IMR-90 (cell line): ENCODE data around the gene ZDHHC24. TPM values are rescaled to one million over a fixed set of nuclear protein-coding genes. Genes with fewer than 3 reads are reported as not detected.

ENCODE experiments used
- ATAC-seq: fragments of 200-7000 bp; cut with Tn5 transposase; 2 replicates; pipeline ENCODE4 v1.9.1; 2020; ENCODE audit warnings: low read depth, mild to moderate bottlenecking, moderate library complexity
- BruUV-seq: library from RNA; stranded (reverse); fragments of 400-500 nt; replicated peaks from 2 replicates; lab custom pipeline; 2021; lab: Mats Ljungman, UMichigan
- CTCF ChIA-PET: fragments of 300-600 bp; formaldehyde crosslinking; extraction: SDS; loops from one replicate; lab custom pipeline; 2021; ENCODE audit warnings: antibody characterized with exemption; lab: Yijun Ruan, JAX
- POLR2A ChIA-PET: fragments of 300-600 bp; sonication (Branson Sonifier 250); formaldehyde crosslinking; loops from one replicate; lab custom pipeline; 2022; ENCODE audit warnings: antibody characterized with exemption; ENCODE audit not compliant: unreplicated experiment; lab: Charles Lee
- DNase-seq: peaks from one replicate; pipeline ENCODE4 v3.0.0; 2013
- H2AFZ ChIP-seq: replicated peaks from 2 replicates; pipeline ENCODE3; 2013; ENCODE audit warnings: low read length, mild to moderate bottlenecking; ENCODE audit not compliant: poor library complexity
- H2AK5ac ChIP-seq: 2 replicates; pipeline ENCODE4 v1.6.1; 2013; ENCODE audit warnings: low read depth, low read length, inconsistent platforms
- H2AK9ac ChIP-seq: replicated peaks from 2 replicates; pipeline ENCODE3; 2013; ENCODE audit warnings: mild to moderate bottlenecking, low read depth, low read length, moderate library complexity; ENCODE audit not compliant: poor library complexity
- H2BK120ac ChIP-seq: 2 replicates; pipeline ENCODE4 v1.6.1; 2013; ENCODE audit warnings: low read depth, low read length, inconsistent platforms
- H2BK15ac ChIP-seq: 3 replicates; pipeline ENCODE4 v1.6.1; 2013; ENCODE audit warnings: low read depth, low read length, inconsistent platforms
- H2BK20ac ChIP-seq: 2 replicates; pipeline ENCODE4 v1.6.1; 2013; ENCODE audit warnings: low read depth, mild to moderate bottlenecking, inconsistent platforms, low read length, moderate library complexity
- H2BK5ac ChIP-seq: 2 replicates; pipeline ENCODE4 v1.6.1; 2013; ENCODE audit warnings: mild to moderate bottlenecking, low read depth, low read length, inconsistent platforms; ENCODE audit not compliant: poor library complexity, severe bottlenecking
- H3K14ac ChIP-seq: replicated peaks from 2 replicates; pipeline ENCODE4 v1.6.1; 2013; ENCODE audit warnings: low read depth, low read length, inconsistent platforms
- H3K18ac ChIP-seq: 2 replicates; pipeline ENCODE4 v1.6.1; 2013; ENCODE audit warnings: low read depth, low read length, control low read depth
- H3K23ac ChIP-seq: 2 replicates; pipeline ENCODE4 v1.6.1; 2013; ENCODE audit warnings: low read depth, low read length, inconsistent platforms
- H3K27ac ChIP-seq: 2 replicates; pipeline ENCODE4 v1.5.1; 2013; ENCODE audit warnings: mild to moderate bottlenecking, control low read depth, low read length; ENCODE audit not compliant: insufficient read depth
- H3K27me3 ChIP-seq: 2 replicates; pipeline ENCODE4 v1.6.1; 2013; ENCODE audit warnings: low read length; ENCODE audit not compliant: control insufficient read depth, insufficient read depth
- H3K36me3 ChIP-seq: 2 replicates; pipeline ENCODE4 v1.6.1; 2013; ENCODE audit warnings: low read length, mixed read lengths; ENCODE audit not compliant: control insufficient read depth, insufficient read depth
- H3K4ac ChIP-seq: 2 replicates; pipeline ENCODE4 v1.6.1; 2013; ENCODE audit warnings: low read depth, low read length, inconsistent platforms
- H3K4me1 ChIP-seq: 2 replicates; pipeline ENCODE4 v1.6.1; 2013; ENCODE audit warnings: low read length, mixed read lengths; ENCODE audit not compliant: control insufficient read depth, insufficient read depth
- H3K4me2 ChIP-seq: 2 replicates; pipeline ENCODE4 v1.6.1; 2013; ENCODE audit warnings: low read depth, mild to moderate bottlenecking, control low read depth, low read length, moderate library complexity
- H3K4me3 ChIP-seq: 2 replicates; pipeline ENCODE4 v1.5.1; 2013; ENCODE audit warnings: low read depth, mild to moderate bottlenecking, control low read depth, low read length, moderate library complexity; ENCODE audit not compliant: insufficient read depth
- H3K56ac ChIP-seq: 2 replicates; pipeline ENCODE4 v1.6.1; 2013; ENCODE audit warnings: low read length, inconsistent platforms; ENCODE audit not compliant: insufficient read depth; ENCODE audit errors: extremely low read depth
- H3K79me1 ChIP-seq, 2 experiments: 2 replicates each; pipeline ENCODE4 v1.6.1; 2013; ENCODE audit warnings: low read length in 2 of 2, inconsistent platforms in 1 of 2, low read depth in 1 of 2
- H3K9ac ChIP-seq: 2 replicates; pipeline ENCODE4 v1.6.1; 2013; ENCODE audit warnings: low read depth, low read length, control low read depth
- H3K9me1 ChIP-seq: 2 replicates; pipeline ENCODE4 v1.6.1; 2013; ENCODE audit warnings: low read length, inconsistent platforms; ENCODE audit not compliant: insufficient read depth
- H3K9me3 ChIP-seq: 2 replicates; pipeline ENCODE4 v1.6.1; 2013; ENCODE audit warnings: low read length; ENCODE audit not compliant: control insufficient read depth, insufficient read depth
- H4K20me1 ChIP-seq: 2 replicates; pipeline ENCODE4 v1.6.1; 2013; ENCODE audit warnings: low read length, inconsistent platforms; ENCODE audit not compliant: insufficient read depth
- H4K5ac ChIP-seq: 2 replicates; pipeline ENCODE4 v1.6.1; 2013; ENCODE audit warnings: mild to moderate bottlenecking, low read depth, low read length, control low read depth
- H4K8ac ChIP-seq, 2 experiments: 2 replicates each; pipeline ENCODE4 v1.6.1; 2013; ENCODE audit warnings: low read depth in 2 of 2, low read length in 2 of 2, control low read depth in 1 of 2, inconsistent platforms in 1 of 2
- H4K91ac ChIP-seq: 2 replicates; pipeline ENCODE4 v1.6.1; 2013; ENCODE audit warnings: low read depth, low read length, inconsistent platforms; ENCODE audit not compliant: insufficient read depth
- BHLHE40 ChIP-seq: fragments of 150-350 bp; IDR thresholded peaks from 2 replicates; pipeline ENCODE4 v1.6.1; 2016; ENCODE audit warnings: mild to moderate bottlenecking, low read depth, low read length
- CHD1 ChIP-seq: IDR thresholded peaks from 2 replicates; pipeline ENCODE4 v1.6.1; 2012; ENCODE audit warnings: low read depth, low read length, improper control_type of control experiment
- FOS ChIP-seq: fragments of 150-350 bp; IDR thresholded peaks from 2 replicates; pipeline ENCODE4 v1.6.1; 2016; ENCODE audit warnings: low read depth, low read length
- MAFK ChIP-seq: IDR thresholded peaks from 2 replicates; pipeline ENCODE4 v1.6.1; 2012; ENCODE audit warnings: low read depth, low read length, improper control_type of control experiment
- MAZ ChIP-seq: IDR thresholded peaks from 2 replicates; pipeline ENCODE4 v1.6.1; 2012; ENCODE audit warnings: low read depth, mild to moderate bottlenecking, low read length, improper control_type of control experiment, moderate library complexity, borderline replicate concordance
- MXI1 ChIP-seq: IDR thresholded peaks from 2 replicates; pipeline ENCODE4 v1.6.1; 2012; ENCODE audit warnings: low read depth, mild to moderate bottlenecking, low read length, moderate library complexity, borderline replicate concordance
- NFE2L2 ChIP-seq: fragments of 150-350 bp; IDR thresholded peaks from 2 replicates; pipeline ENCODE4 v1.6.1; 2016; ENCODE audit warnings: low read depth, mild to moderate bottlenecking, low read length
- POLR2A ChIP-seq: IDR thresholded peaks from 2 replicates; pipeline ENCODE4 v1.6.1; 2012; ENCODE audit warnings: mild to moderate bottlenecking, low read depth, low read length
- RCOR1 ChIP-seq: IDR thresholded peaks from 2 replicates; pipeline ENCODE4 v1.6.1; 2012; ENCODE audit warnings: mild to moderate bottlenecking, low read length, improper control_type of control experiment; ENCODE audit not compliant: insufficient replicate concordance
- RFX5 ChIP-seq: IDR thresholded peaks from 2 replicates; pipeline ENCODE4 v1.8.0; 2012; ENCODE audit warnings: low read depth, mild to moderate bottlenecking, low read length, moderate library complexity
- SMC3 ChIP-seq: fragments of 150-350 bp; IDR thresholded peaks from 2 replicates; pipeline ENCODE4 v1.6.1; 2016; ENCODE audit warnings: low read depth, mild to moderate bottlenecking, antibody characterized with exemption, low read length, moderate library complexity
- WGBS, 2 experiments: methylation state at CpG; one replicate each; pipeline versions ENCODE4 v1.1.5 to v1.1.7; 2013; ENCODE audit warnings: missing lambda C conversion rate in 2 of 2; ENCODE audit not compliant: insufficient read length in 1 of 2; ENCODE audit errors: extremely low coverage in 2 of 2; 5-methylcytosine and 5-hydroxymethylcytosine counted together
- dilution Hi-C: fragments of 300-500 bp; cut with HindIII; formaldehyde crosslinking; loops from one replicate; pipeline ENCODE4 v1.14.3; 2018; ENCODE audit warnings: low sequenced_read_pairs; ENCODE audit not compliant: unreplicated experiment
- in situ Hi-C: fragments of 300-500 bp; cut with MboI; formaldehyde crosslinking; loops from 3 replicates; pipeline ENCODE4 v1.14.3; 2019; ENCODE audit warnings: low sequenced_read_pairs, inconsistent platforms, mixed read lengths
- intact Hi-C: fragments of 100-400 bp; cut with micrococcal nuclease; formaldehyde crosslinking; loops from 2 replicates; pipeline ENCODE4 v1.10.0; 2022
- polyA plus RNA-seq, 3 experiments: library from polyadenylated mRNA; depleted of rRNA; stranded (reverse); fragments of >200 nt; gene quantifications; 2 replicates each; pipeline ENCODE4 v1.2.3, GENCODE V29; 2012; ENCODE audit warnings: low replicate concordance in 1 of 3
- total RNA-seq: library from RNA; depleted of rRNA; stranded (reverse); fragments of >200 nt; gene quantifications from 2 replicates; pipeline ENCODE4 v1.2.3, GENCODE V29; 2012
- TF ChIP-seq, protein P1 (sequence below): fragments of 150-350 bp; IDR thresholded peaks from 2 replicates; pipeline ENCODE4 v1.6.1; 2016; ENCODE audit warnings: low read depth, mild to moderate bottlenecking, low read length, moderate library complexity, borderline replicate concordance
- TF ChIP-seq, protein P2 (sequence below): conservative IDR thresholded peaks from 2 replicates; pipeline ENCODE4 v1.5.1; 2012; ENCODE audit warnings: mild to moderate bottlenecking, low read depth, low read length, improper control_type of control experiment

ZDHHC24 gene
- total and polyA plus RNA-seq, 2 of the 4 experiments (the other 2 are of a cell fraction): 3.2 to 10.9 TPM

DNA sequence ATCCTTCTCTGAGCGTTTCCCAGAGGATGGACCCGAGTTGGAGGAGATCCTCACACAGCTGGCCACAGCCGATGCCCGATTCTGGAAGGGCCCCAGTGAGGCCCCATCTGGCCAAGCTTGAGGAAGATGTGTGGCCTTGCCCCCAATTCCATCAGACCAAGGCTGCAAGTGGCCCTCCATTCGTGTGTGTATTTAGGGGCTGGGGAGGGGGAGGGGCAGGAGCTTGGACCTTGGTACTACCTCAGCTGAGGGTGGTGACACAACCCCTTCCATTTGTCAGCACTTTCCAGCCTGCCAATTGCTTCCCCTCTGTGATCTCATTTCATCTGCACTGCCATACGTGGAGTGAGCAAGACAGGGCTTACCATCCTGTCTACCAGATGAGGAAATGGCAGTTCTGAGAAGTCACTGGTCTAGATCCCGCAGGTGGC lies 36.7 kb downstream of the ZDHHC24 start:
- no peak overlapping the region for H2AK9ac ChIP-seq
- H2BK20ac ChIP-seq: no peak overlapping the region
- H3K4me1 ChIP-seq: no peaks in the 10 kb centered on the region
- ChIA-PET CTCF (interaction anchor here (0.5 kb wide), 1 partner anchor 223 kb away, joined by 3 read pairs; no protein-coding TSS in a partner anchor), POLR2A (no interaction called here)
- no peaks in the 10 kb centered on the region for H3K27me3 ChIP-seq
- DNase-seq: no peak
- peaks cover 7% of the 10 kb centered on the region; the same call in 1 of the 2 replicates for H3K9me1 ChIP-seq
- H3K27ac ChIP-seq: no peak overlapping the region
- H4K20me1 ChIP-seq: no peaks in the 10 kb centered on the region
- no peak overlapping the region for H2BK120ac ChIP-seq
- H3K9ac ChIP-seq: no peak overlapping the region
- no peak overlapping the region for H2AFZ ChIP-seq
- dilution Hi-C loops (no loop called here), in situ Hi-C loops (no loop called here), intact Hi-C loops (no loop called here)
- no peak overlapping the region for H2BK5ac ChIP-seq
- TF ChIP-seq FOS (no peak), MXI1 (no peak), BHLHE40 (no peak), RFX5 (no peak), MAZ (no peak), CHD1 (no peak), NFE2L2 (no peak), RCOR1 (no peak), SMC3 (no peak), POLR2A (no peak), MAFK (no peak)
- TF ChIP-seq, protein P1, sequence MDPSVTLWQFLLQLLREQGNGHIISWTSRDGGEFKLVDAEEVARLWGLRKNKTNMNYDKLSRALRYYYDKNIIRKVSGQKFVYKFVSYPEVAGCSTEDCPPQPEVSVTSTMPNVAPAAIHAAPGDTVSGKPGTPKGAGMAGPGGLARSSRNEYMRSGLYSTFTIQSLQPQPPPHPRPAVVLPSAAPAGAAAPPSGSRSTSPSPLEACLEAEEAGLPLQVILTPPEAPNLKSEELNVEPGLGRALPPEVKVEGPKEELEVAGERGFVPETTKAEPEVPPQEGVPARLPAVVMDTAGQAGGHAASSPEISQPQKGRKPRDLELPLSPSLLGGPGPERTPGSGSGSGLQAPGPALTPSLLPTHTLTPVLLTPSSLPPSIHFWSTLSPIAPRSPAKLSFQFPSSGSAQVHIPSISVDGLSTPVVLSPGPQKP: no peak
- TF ChIP-seq, protein P2, sequence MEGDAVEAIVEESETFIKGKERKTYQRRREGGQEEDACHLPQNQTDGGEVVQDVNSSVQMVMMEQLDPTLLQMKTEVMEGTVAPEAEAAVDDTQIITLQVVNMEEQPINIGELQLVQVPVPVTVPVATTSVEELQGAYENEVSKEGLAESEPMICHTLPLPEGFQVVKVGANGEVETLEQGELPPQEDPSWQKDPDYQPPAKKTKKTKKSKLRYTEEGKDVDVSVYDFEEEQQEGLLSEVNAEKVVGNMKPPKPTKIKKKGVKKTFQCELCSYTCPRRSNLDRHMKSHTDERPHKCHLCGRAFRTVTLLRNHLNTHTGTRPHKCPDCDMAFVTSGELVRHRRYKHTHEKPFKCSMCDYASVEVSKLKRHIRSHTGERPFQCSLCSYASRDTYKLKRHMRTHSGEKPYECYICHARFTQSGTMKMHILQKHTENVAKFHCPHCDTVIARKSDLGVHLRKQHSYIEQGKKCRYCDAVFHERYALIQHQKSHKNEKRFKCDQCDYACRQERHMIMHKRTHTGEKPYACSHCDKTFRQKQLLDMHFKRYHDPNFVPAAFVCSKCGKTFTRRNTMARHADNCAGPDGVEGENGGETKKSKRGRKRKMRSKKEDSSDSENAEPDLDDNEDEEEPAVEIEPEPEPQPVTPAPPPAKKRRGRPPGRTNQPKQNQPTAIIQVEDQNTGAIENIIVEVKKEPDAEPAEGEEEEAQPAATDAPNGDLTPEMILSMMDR: no peak
- no TSS peak for BruUV-seq
- H3K4me2 ChIP-seq: no peak overlapping the region
- 70% methylated on average over 2 of the region's 7 CpGs; no CpG with 5 or more reads in 1 of the 2 experiments for WGBS, 2 experiments
- no peak overlapping the region for H2AK5ac ChIP-seq
- no peak overlapping the region for H3K14ac ChIP-seq
- no peak overlapping the region for H4K91ac ChIP-seq
- H3K4me3 ChIP-seq: no peak overlapping the region
- no peak overlapping the region for H3K4ac ChIP-seq
- no peak overlapping the region for H3K18ac ChIP-seq
- peaks cover 13% of the 10 kb centered on the region for H3K36me3 ChIP-seq
- H4K5ac ChIP-seq: no peak overlapping the region
- peaks cover 13 to 24% of the 10 kb centered on the region in 2 experiments for H3K79me1 ChIP-seq
- H2BK15ac ChIP-seq: no peak overlapping the region
- ATAC-seq: no peak
- H3K23ac ChIP-seq: no peak overlapping the region
- no peak overlapping the region for H4K8ac ChIP-seq
- no peak overlapping the region for H3K56ac ChIP-seq
- H3K9me3 ChIP-seq: no peaks in the 10 kb centered on the region
